Measurements from ENCODE around the gene SYT1.

The SYT1 gene

DNA sequence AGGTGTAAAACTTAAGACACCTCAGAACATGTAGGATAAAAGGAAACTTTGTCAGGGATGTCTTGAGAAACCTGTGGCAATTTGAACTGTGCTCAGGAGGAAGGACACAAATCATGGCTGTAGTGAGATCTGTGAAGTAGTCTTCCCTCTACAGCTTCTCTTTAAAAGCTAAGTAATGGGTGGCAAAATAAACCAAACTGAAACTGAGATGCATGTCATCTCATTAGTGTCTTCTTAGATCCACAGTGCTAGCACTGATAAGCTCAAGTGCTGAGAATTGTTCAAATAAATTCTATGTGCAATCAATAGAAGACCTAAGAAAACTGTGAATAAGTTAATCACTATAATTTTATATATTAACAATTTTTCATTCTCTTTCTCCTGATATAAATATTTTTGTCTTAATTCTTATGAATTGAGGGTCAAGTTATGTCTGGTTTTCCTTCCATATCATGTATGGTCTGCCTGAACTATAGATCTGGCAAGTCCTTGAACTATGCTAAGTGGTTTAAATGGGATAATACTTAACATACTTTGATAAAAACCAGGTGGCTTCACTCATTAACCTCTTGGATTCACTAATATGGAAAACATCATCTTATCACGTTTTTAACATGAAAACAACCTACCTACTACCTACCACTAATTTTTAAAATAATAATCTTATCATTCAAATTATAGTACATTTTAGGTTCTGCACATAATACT is 27.2 kb downstream of the SYT1 start:
- H3K4me3 ChIP-seq (ENCODE audit: low read length) = no peak overlapping the region
- TF ChIP-seq, protein P1, sequence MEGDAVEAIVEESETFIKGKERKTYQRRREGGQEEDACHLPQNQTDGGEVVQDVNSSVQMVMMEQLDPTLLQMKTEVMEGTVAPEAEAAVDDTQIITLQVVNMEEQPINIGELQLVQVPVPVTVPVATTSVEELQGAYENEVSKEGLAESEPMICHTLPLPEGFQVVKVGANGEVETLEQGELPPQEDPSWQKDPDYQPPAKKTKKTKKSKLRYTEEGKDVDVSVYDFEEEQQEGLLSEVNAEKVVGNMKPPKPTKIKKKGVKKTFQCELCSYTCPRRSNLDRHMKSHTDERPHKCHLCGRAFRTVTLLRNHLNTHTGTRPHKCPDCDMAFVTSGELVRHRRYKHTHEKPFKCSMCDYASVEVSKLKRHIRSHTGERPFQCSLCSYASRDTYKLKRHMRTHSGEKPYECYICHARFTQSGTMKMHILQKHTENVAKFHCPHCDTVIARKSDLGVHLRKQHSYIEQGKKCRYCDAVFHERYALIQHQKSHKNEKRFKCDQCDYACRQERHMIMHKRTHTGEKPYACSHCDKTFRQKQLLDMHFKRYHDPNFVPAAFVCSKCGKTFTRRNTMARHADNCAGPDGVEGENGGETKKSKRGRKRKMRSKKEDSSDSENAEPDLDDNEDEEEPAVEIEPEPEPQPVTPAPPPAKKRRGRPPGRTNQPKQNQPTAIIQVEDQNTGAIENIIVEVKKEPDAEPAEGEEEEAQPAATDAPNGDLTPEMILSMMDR (conservative IDR thresholded peaks at IDR 0.05; ENCODE audit: low read length) = no peak
- no peak for DNase-seq (ENCODE audit: low read depth)

DNA sequence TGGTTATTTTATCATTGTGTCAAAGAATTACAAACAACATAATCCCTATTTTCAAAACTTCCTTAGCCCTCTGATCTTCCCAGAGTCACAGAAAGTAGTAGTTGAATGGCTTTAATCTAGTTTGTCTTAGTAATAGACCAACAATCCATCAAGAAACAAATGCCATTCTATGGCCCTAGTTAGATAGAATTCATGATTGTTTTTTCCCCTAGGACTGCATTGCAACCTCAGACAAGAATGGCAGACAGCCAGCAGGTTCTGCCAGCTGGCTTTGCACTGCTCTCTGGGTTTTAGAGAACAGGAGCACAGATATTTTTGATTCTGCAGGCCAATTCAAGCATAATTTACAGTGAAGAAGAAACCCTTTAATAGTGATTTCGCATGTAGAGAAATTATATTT is 33.8 kb downstream of the SYT1 start:
- TF ChIP-seq, protein P1 (conservative IDR thresholded peaks at IDR 0.05; ENCODE audit: low read length) = no peak
- H3K4me3 ChIP-seq (ENCODE audit: low read length) = no peak overlapping the region
- DNase-seq (ENCODE audit: low read depth) = peak; percentile 29

DNA sequence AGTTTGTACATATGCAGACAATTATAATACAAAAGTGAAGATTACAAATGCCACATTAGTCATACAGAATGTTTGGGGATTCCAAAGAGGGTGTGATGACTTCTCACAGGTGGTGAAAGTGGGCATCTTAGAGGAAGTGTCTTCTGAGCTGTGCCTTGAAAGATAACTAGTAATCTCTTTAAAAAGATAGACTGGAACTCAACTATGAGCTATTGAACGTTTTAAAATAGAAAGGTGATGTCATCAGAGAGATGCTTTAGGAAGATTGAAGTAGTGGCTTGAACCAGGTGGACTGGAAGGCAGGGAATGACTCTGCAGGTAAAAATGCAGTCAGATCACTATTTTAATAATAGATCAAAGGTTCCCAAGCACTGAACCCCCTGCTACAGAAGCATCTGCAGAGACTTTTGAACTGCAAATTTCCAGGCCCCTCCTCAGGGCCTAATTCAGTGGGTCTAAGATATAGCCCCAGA is 50.3 kb downstream of the SYT1 start:
- DNase-seq (ENCODE audit: low read depth) = no peak

DNA sequence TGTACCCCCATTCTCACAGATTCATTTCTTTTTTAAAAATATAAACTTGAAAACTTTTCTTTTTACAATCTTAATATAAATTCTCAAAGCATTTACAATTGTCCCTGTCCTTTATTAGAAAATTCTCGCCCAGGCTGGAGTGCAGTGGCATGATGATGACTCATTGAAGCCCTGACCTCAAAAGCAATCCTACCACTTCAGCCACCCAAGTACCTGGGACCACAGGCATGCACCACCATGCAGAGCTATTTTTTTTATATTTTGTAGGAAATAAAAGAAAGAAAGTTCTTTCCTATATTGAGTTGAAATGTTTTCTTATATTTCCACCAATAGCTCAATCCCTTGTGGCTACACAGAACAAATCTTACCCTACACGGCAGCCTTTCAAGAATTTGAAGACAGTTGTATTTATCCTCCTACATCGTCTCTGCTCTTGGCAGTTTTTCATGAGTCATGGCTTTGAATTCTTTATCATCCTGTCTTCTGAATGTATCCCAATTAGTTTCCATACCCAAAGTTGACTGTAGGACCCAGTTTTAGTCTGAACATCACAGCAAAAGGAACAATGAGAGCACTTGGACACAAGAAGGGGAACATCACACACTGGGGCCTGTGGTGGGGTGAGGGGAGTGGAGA is 52.4 kb downstream of the SYT1 start:
- TF ChIP-seq, protein P1 (conservative IDR thresholded peaks at IDR 0.05; ENCODE audit: low read length) = no peak
- H3K4me3 ChIP-seq (ENCODE audit: low read length) = no peak overlapping the region
- DNase-seq (ENCODE audit: low read depth) = peak; percentile 6

More for the DNA sequence above, 50.3 kb downstream of the SYT1 start:
- TF ChIP-seq, protein P1 (conservative IDR thresholded peaks at IDR 0.05; ENCODE audit: low read length) = no peak
- no peak overlapping the region for H3K4me3 ChIP-seq (ENCODE audit: low read length)

DNA sequence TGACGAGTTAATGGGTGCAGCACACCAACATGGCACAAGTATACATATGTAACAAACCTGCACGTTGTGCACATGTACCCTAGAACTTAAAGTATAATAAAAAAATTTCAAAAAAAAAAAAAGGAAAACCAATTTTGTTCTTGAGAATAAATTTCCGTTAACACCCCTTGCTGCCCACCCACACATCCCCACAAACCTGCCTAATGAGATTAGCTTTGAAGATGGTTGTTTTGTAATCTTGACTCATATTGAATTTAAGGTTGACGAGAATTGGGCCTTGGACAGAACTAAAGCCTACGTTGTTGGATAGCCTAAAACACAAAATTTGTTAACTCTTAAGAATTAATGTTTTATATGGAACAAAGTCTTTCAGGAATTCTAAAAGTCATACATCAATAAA is 52.9 kb downstream of the SYT1 start:
- DNase-seq (ENCODE audit: low read depth) = no peak
- H3K4me3 ChIP-seq (ENCODE audit: low read length) = no peak overlapping the region
- TF ChIP-seq, protein P1 (conservative IDR thresholded peaks at IDR 0.05; ENCODE audit: low read length) = no peak

DNA sequence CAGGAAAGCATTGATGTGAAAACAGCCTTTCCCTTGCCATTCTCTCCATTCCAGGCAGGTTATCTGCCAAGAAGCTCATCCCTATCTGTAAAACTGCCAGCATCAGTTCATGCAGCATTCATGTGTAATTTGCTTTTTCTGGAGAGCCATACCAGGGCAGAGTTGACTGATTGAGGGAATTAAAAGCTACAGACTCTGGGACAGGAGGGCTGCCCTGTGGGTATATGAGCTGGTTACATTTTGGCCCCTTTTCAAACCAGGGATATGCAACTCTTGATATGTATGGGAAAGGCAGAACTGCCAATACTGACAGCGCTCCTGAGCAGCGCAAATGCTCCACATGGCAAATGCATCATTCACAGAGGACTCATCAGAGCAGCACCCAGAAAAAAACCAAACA is 53.7 kb downstream of the SYT1 start:
- no peak for DNase-seq (ENCODE audit: low read depth)
- TF ChIP-seq, protein P1 (conservative IDR thresholded peaks at IDR 0.05; ENCODE audit: low read length) = no peak
- no peak overlapping the region for H3K4me3 ChIP-seq (ENCODE audit: low read length)

Measured in AG10803 (cell line).